Thyroid gland (tissue), 4 donors: ENCODE results near the gene ZGRF1.

Experiments
- POLR2A ChIP-seq, 2 donors: fragments of 450-650 bp; IDR thresholded peaks; one replicate each; pipeline ENCODE4 v1.6.1; 2017; ENCODE audit warnings: antibody characterized with exemption in 2 of 2, mild to moderate bottlenecking in 2 of 2, moderate library complexity in 1 of 2
- TF ChIP-seq, protein P1 (sequence below), 6 experiments: fragments of 200-600 bp in 3 of 6; fragments of 450-650 bp in 3 of 6; sonication (generic) in 3 of 6; IDR thresholded peaks; one replicate each; pipeline ENCODE4 v1.5.1; 2016 to 2019; ENCODE audit warnings: antibody characterized with exemption in 6 of 6, mild to moderate bottlenecking in 2 of 6, inconsistent platforms in 1 of 6, moderate library complexity in 1 of 6

DNA sequence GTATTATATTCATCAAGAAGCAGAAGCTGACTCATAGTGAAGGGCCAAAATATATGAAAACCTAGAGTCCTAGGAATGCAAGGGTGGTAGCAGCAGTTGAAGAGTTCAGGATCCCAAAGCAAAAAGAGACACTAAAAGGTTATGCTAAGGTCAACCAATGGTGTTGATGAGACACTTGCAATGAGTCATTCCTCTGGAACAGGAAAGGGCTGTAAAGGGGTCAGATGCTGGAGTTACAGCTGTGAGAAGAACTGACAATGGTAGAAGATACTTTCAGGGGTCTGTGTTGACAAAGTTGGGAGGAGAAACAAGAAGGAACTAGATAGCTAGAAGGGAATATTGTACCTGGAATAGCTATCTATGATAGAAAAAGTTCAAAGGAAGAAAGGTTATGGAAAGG, 47.5 kb downstream of the ZGRF1 start:
- TF ChIP-seq, protein P1, sequence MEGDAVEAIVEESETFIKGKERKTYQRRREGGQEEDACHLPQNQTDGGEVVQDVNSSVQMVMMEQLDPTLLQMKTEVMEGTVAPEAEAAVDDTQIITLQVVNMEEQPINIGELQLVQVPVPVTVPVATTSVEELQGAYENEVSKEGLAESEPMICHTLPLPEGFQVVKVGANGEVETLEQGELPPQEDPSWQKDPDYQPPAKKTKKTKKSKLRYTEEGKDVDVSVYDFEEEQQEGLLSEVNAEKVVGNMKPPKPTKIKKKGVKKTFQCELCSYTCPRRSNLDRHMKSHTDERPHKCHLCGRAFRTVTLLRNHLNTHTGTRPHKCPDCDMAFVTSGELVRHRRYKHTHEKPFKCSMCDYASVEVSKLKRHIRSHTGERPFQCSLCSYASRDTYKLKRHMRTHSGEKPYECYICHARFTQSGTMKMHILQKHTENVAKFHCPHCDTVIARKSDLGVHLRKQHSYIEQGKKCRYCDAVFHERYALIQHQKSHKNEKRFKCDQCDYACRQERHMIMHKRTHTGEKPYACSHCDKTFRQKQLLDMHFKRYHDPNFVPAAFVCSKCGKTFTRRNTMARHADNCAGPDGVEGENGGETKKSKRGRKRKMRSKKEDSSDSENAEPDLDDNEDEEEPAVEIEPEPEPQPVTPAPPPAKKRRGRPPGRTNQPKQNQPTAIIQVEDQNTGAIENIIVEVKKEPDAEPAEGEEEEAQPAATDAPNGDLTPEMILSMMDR (IDR thresholded peaks at IDR 0.05) = no peak
- no peak for TF ChIP-seq POLR2A (IDR thresholded peaks at IDR 0.05)
